GM12878 (cell line): Measurements from ENCODE around the gene ABCB8. TPM values are rescaled to one million over a fixed set of nuclear protein-coding genes. Genes with fewer than 3 reads are reported as not detected.

Experiments used
- ATAC-seq: fragments of 200-7000 bp; cut with Tn5 transposase; 3 replicates; pipeline ENCODE4 v1.9.1; 2020; ENCODE audit warnings: mild to moderate bottlenecking, moderate library complexity
- BruUV-seq: library from RNA; stranded (reverse); fragments of 400-500 nt; replicated peaks from 2 replicates; lab custom pipeline; 2021; lab: Mats Ljungman, UMichigan
- CTCF ChIA-PET: fragments of 300-600 bp; sonication (Branson Sonifier 250); formaldehyde crosslinking; extraction: SDS; loops from one replicate; lab custom pipeline; 2021; ENCODE audit warnings: inconsistent platforms; lab: Yijun Ruan, JAX
- POLR2A ChIA-PET: fragments of 350-600 bp; formaldehyde crosslinking; extraction: SDS; loops from one replicate; lab custom pipeline; 2021; ENCODE audit warnings: inconsistent platforms; lab: Charles Lee
- RAD21 ChIA-PET: fragments of 300-600 bp; sonication (Branson Sonifier 250); formaldehyde crosslinking; loops from one replicate; lab custom pipeline; 2023; ENCODE audit warnings: antibody characterized with exemption; ENCODE audit not compliant: unreplicated experiment; lab: Charles Lee
- SMC1A ChIA-PET: fragments of 300-600 bp; sonication (Branson Sonifier 250); formaldehyde crosslinking; loops from one replicate; lab custom pipeline; 2023; ENCODE audit not compliant: unreplicated experiment, uncharacterized antibody; lab: Charles Lee
- DNase-seq: peaks from one replicate; pipeline ENCODE4 v3.0.0-alpha.2; 2011; ENCODE audit warnings: low read depth, low spot score
- FAIRE-seq: peaks from 3 replicates; lab custom pipeline; 2011; peaks lifted over from hg19 to GRCh38; lab: Jason Lieb, UNC
- H2AFZ ChIP-seq: 2 replicates; pipeline ENCODE4 v1.6.0; 2011; ENCODE audit warnings: low read depth, low read length, control low read depth; ENCODE audit not compliant: control insufficient read depth
- H3K27ac ChIP-seq: 2 replicates; pipeline ENCODE4 v1.5.1; 2011; ENCODE audit warnings: control low read depth; ENCODE audit not compliant: control insufficient read depth, insufficient read depth
- H3K27me3 ChIP-seq, 2 experiments: replicated peaks in 1 of 2; 2 replicates each; pipeline versions ENCODE4 v1.6.0 to v1.6.1; 2011; ENCODE audit warnings: low read length in 1 of 2; ENCODE audit not compliant: control insufficient read depth in 2 of 2, insufficient read depth in 2 of 2
- H3K36me3 ChIP-seq, 2 experiments: 2 replicates each; pipeline ENCODE4 v1.5.1; 2011; ENCODE audit warnings: low read length in 1 of 2; ENCODE audit not compliant: control insufficient read depth in 2 of 2, insufficient read depth in 2 of 2
- H3K4me1 ChIP-seq: 2 replicates; pipeline ENCODE4 v1.6.1; 2011; ENCODE audit warnings: mild to moderate bottlenecking, low read length, moderate library complexity, mixed read lengths; ENCODE audit not compliant: control insufficient read depth, insufficient read depth
- H3K4me2 ChIP-seq: 2 replicates; pipeline ENCODE4 v1.6.0; 2011; ENCODE audit warnings: control low read depth; ENCODE audit not compliant: control insufficient read depth, insufficient read depth
- H3K4me3 ChIP-seq: fragments of 200-600 bp; sonication (generic); 2 replicates; pipeline ENCODE4 v1.5.1; 2016
- H3K79me2 ChIP-seq: 2 replicates; pipeline ENCODE4 v1.6.0; 2011; ENCODE audit warnings: low read length; ENCODE audit not compliant: control insufficient read depth, insufficient read depth
- H3K9ac ChIP-seq: 2 replicates; pipeline ENCODE4 v1.8.0; 2011; ENCODE audit warnings: low read length, control low read depth, mixed read lengths; ENCODE audit not compliant: control insufficient read depth, insufficient read depth
- H3K9me3 ChIP-seq: replicated peaks from 3 replicates; pipeline ENCODE4 v1.5.1; 2011; ENCODE audit warnings: mild to moderate bottlenecking, low read length; ENCODE audit not compliant: control insufficient read depth, insufficient read depth
- H4K20me1 ChIP-seq: 2 replicates; pipeline ENCODE4 v1.6.0; 2011; ENCODE audit not compliant: control insufficient read depth, insufficient read depth
- ASH2L ChIP-seq: fragments of 300-600, 200-600 bp; sonication (generic); IDR thresholded peaks from 2 replicates; pipeline ENCODE4 v1.6.1; 2017; ENCODE audit warnings: low read depth, mild to moderate bottlenecking, borderline replicate concordance
- BHLHE40 ChIP-seq, 2 experiments: fragments of 450-650 bp in 1 of 2; IDR thresholded peaks; 2 replicates each; pipeline ENCODE4 v1.6.1; 2011 to 2017; ENCODE audit warnings: low read depth in 2 of 2, borderline replicate concordance in 1 of 2, improper control_type of control experiment in 1 of 2, low read length in 1 of 2, mild to moderate bottlenecking in 1 of 2
- FOS ChIP-seq: IDR thresholded peaks from 3 replicates; pipeline ENCODE4 v1.6.1; 2011; ENCODE audit warnings: borderline replicate concordance; ENCODE audit not compliant: insufficient read length; ENCODE audit errors: extremely low read depth
- IRF3 ChIP-seq: fragments of 450-650 bp; IDR thresholded peaks from 2 replicates; pipeline ENCODE4 v1.6.1; 2014; ENCODE audit warnings: mild to moderate bottlenecking
- IRF4 ChIP-seq: IDR thresholded peaks from 2 replicates; pipeline ENCODE4 v1.6.1; 2011; ENCODE audit warnings: low read depth, low read length
- IRF5 ChIP-seq: fragments of 450-650 bp; IDR thresholded peaks from 2 replicates; pipeline ENCODE4 v1.6.1; 2017; ENCODE audit warnings: borderline replicate concordance
- POU2F2 ChIP-seq: IDR thresholded peaks from 3 replicates; pipeline ENCODE4 v1.6.1; 2011; ENCODE audit warnings: low read depth, mild to moderate bottlenecking, low read length, borderline replicate concordance
- WRNIP1 ChIP-seq: IDR thresholded peaks from 2 replicates; pipeline ENCODE4 v1.6.1; 2011; ENCODE audit warnings: low read depth, low read length, improper control_type of control experiment, borderline replicate concordance
- YBX1 ChIP-seq: fragments of 450-650 bp; IDR thresholded peaks from 2 replicates; pipeline ENCODE4 v1.6.1; 2016; ENCODE audit warnings: antibody characterized with exemption
- YY1 ChIP-seq: IDR thresholded peaks from 2 replicates; pipeline ENCODE4 v1.6.1; 2011; ENCODE audit warnings: low read depth, mild to moderate bottlenecking, low read length
- ZNF24 ChIP-seq: fragments of 450-650 bp; IDR thresholded peaks from 2 replicates; pipeline ENCODE4 v1.6.1; 2017; ENCODE audit warnings: antibody characterized with exemption, mild to moderate bottlenecking
- WGBS: methylation state at CpG from one replicate; pipeline ENCODE4 v1.1.6; 2016; ENCODE audit warnings: low lambda C conversion rate; ENCODE audit not compliant: insufficient replicate concordance, insufficient coverage; ENCODE audit errors: missing lambda C conversion rate; 5-methylcytosine and 5-hydroxymethylcytosine counted together
- in situ Hi-C: fragments of 300-500 bp; cut with MboI; formaldehyde crosslinking; loops from 9 replicates; pipeline ENCODE4 v1.14.3; 2018; ENCODE audit warnings: mixed read lengths
- intact Hi-C: fragments of 100-400 bp; cut with micrococcal nuclease; formaldehyde crosslinking; loops from one replicate; pipeline ENCODE4 v1.14.2; 2022; ENCODE audit not compliant: unreplicated experiment
- polyA plus RNA-seq, 11 experiments: library from polyadenylated mRNA; depleted of rRNA in 4 of 11; unstranded in 6 of 11; stranded (reverse) in 5 of 11; fragments of >200 nt; fragmentation: Nextera tagmentation in 4 of 11; fragmentation: Illumina TruSeq in 1 of 11; extraction: Ambion mirVana in 4 of 11; extraction: Trizol in 1 of 11; gene quantifications; 1 replicate in 1 of 11; 2 replicates in 10 of 11; pipeline versions ENCODE4 v1.2.1 to v1.2.3, GENCODE V29; 2011 to 2016; ENCODE audit warnings: inconsistent platforms in 2 of 11, missing spikeins in 2 of 11, low read depth in 1 of 11
- total RNA-seq, 4 experiments: library from RNA; depleted of rRNA in 3 of 4; stranded (reverse); fragments of >200 nt in 3 of 4; fragmentation: Illumina TruSeq in 1 of 4; extraction: Trizol in 1 of 4; gene quantifications; 2 replicates each; pipeline versions ENCODE4 v1.2.1 to v1.2.3, GENCODE V29; 2013 to 2021
- TF ChIP-seq, protein P1 (sequence below): fragments of 450-650 bp; IDR thresholded peaks from 2 replicates; pipeline ENCODE4 v1.6.1; 2017; ENCODE audit warnings: mild to moderate bottlenecking
- TF ChIP-seq, protein P2 (sequence below): IDR thresholded peaks from 2 replicates; pipeline ENCODE4 v1.6.1; 2011; ENCODE audit warnings: borderline replicate concordance, low read depth, mild to moderate bottlenecking, moderate library complexity, mixed read lengths, low read length; ENCODE audit not compliant: insufficient read depth; ENCODE audit errors: extremely low read length

Gene ABCB8
- total and polyA plus RNA-seq, 10 of the 15 experiments (the other 5 are each of a cell fraction or from before 2014, with no cell fraction given) = 0.77 to 34.8 (median 18.9) TPM

GRCh38 chr7:151014950-151015349, 13.3 kb upstream of the ABCB8 start (continued):
- TF ChIP-seq WRNIP1 (no peak), YY1 (no peak)

GRCh38 chr7:151015967-151016366, 12.3 kb upstream of the ABCB8 start:
- Histone ChIP-seq H3K36me3 (no peaks in the 10 kb centered on the region), H3K27ac (no peak overlapping the region), H3K27me3 (peaks cover 8 to 10% of the 10 kb centered on the region in 2 experiments; a peak in 3 of 4 replicates), H3K4me3 (no peak overlapping the region), H2AFZ (no peak overlapping the region), H3K4me2 (no peak overlapping the region), H3K79me2 (no peaks in the 10 kb centered on the region), H3K4me1 (peaks cover 9% of the 10 kb centered on the region), H3K9ac (no peak overlapping the region), H4K20me1 (no peaks in the 10 kb centered on the region), H3K9me3 (no peaks in the 10 kb centered on the region)
- WGBS = 40% methylated on average over 5 of the region's 5 CpGs
- in situ Hi-C loops = no loop called here
- FAIRE-seq (no peak), DNase-seq (no peak), ATAC-seq (no peak)
- no TSS peak for BruUV-seq
- RAD21 ChIA-PET = no interaction called here
- SMC1A ChIA-PET = no interaction called here
- CTCF ChIA-PET = no interaction called here
- intact Hi-C loops = no loop called here
- POLR2A ChIA-PET = no interaction called here
- no peak for TF ChIP-seq BHLHE40 (IDR thresholded peaks at IDR 0.05; ENCODE audit: borderline replicate concordance in 1 of 2, low read depth in 2 of 2, low read length in 1 of 2)
- TF ChIP-seq YBX1 = no peak
- TF ChIP-seq IRF5 = no peak
- TF ChIP-seq, protein P1, sequence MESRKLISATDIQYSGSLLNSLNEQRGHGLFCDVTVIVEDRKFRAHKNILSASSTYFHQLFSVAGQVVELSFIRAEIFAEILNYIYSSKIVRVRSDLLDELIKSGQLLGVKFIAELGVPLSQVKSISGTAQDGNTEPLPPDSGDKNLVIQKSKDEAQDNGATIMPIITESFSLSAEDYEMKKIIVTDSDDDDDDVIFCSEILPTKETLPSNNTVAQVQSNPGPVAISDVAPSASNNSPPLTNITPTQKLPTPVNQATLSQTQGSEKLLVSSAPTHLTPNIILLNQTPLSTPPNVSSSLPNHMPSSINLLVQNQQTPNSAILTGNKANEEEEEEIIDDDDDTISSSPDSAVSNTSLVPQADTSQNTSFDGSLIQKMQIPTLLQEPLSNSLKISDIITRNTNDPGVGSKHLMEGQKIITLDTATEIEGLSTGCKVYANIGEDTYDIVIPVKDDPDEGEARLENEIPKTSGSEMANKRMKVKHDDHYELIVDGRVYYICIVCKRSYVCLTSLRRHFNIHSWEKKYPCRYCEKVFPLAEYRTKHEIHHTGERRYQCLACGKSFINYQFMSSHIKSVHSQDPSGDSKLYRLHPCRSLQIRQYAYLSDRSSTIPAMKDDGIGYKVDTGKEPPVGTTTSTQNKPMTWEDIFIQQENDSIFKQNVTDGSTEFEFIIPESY = no peak
- TF ChIP-seq ASH2L = no peak
- no peak for TF ChIP-seq FOS
- no peak for TF ChIP-seq IRF4
- TF ChIP-seq IRF3 = no peak
- no peak for TF ChIP-seq ZNF24
- TF ChIP-seq, protein P2, sequence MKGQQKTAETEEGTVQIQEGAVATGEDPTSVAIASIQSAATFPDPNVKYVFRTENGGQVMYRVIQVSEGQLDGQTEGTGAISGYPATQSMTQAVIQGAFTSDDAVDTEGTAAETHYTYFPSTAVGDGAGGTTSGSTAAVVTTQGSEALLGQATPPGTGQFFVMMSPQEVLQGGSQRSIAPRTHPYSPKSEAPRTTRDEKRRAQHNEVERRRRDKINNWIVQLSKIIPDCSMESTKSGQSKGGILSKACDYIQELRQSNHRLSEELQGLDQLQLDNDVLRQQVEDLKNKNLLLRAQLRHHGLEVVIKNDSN = no peak
- no peak for TF ChIP-seq POU2F2
